GM12891 (cell line): Measurements from ENCODE around the gene CBX7.

Source experiments
- PAX5 ChIP-seq: IDR thresholded peaks from 2 replicates; pipeline ENCODE4 v1.6.1; 2011; ENCODE audit warnings: low read length, moderate library complexity, mild to moderate bottlenecking; ENCODE audit not compliant: insufficient read depth, severe bottlenecking
- POLR2A ChIP-seq: IDR thresholded peaks from 2 replicates; pipeline ENCODE4 v1.6.1; 2011; ENCODE audit warnings: low read depth, low read length, control low read depth
- POLR2AphosphoS5 ChIP-seq: IDR thresholded peaks from 2 replicates; pipeline ENCODE4 v1.6.1; 2011; ENCODE audit warnings: low read depth, low read length, control low read depth
- POU2F2 ChIP-seq: IDR thresholded peaks from 2 replicates; pipeline ENCODE4 v1.6.1; 2011; ENCODE audit warnings: low read depth, mild to moderate bottlenecking, control low read depth, low read length, moderate library complexity
- SPI1 ChIP-seq: IDR thresholded peaks from 2 replicates; pipeline ENCODE4 v1.6.1; 2011; ENCODE audit warnings: low read depth, low read length, control low read depth
- TAF1 ChIP-seq: IDR thresholded peaks from 2 replicates; pipeline ENCODE4 v1.6.1; 2011; ENCODE audit warnings: low read depth, low read length, control low read depth

- TF ChIP-seq POLR2A (no peak), POLR2AphosphoS5 (no peak), TAF1 (no peak), POU2F2 (no peak), PAX5 (no peak), SPI1 (no peak)
These were observed 26.9 kb upstream of the CBX7 start for GRCh38 chr22:39179401-39179827.
